ENCODE measurements around the gene CYTIP. TPM values are rescaled to one million over a fixed set of nuclear protein-coding genes. Genes with fewer than 3 reads are reported as not detected.

The CYTIP gene
- polyA plus RNA-seq, 1 of the 3 experiments (the other 2 are of a cell fraction), result not detected

GRCh38 chr2:157428500-157429175 lies 15.3 kb downstream of the CYTIP start:
- H3K36me3 ChIP-seq (replicated peaks in 1 of 2; ENCODE audit: control insufficient read depth in 1 of 2, insufficient read depth in 2 of 2, low read length in 1 of 2), result no peaks in the 10 kb centered on the region
- no peaks in the 10 kb centered on the region for H4K20me1 ChIP-seq (ENCODE audit: insufficient read depth)
- H3K4me2 ChIP-seq, result no peak overlapping the region
- no peaks in the 10 kb centered on the region for H3K27me3 ChIP-seq (ENCODE audit: insufficient read depth)
- ChIA-PET POLR2A (no interaction called here), CTCF (interaction anchor here (1.1 kb wide), 1 partner anchor 11 kb away, joined by 4 read pairs; no protein-coding TSS in a partner anchor)
- H3K27ac ChIP-seq (ENCODE audit: low read depth in 2 of 2, low read length in 1 of 2), result no peak overlapping the region
- no peaks in the 10 kb centered on the region for H3K4me1 ChIP-seq (ENCODE audit: control insufficient read depth in 1 of 2, insufficient read depth in 2 of 2, low read depth in 1 of 2, low read length in 1 of 2)
- H3K9me2 ChIP-seq, result no peaks in the 10 kb centered on the region
- no peaks in the 10 kb centered on the region for H3F3A ChIP-seq (replicated peaks; ENCODE audit: insufficient read depth)
- TF ChIP-seq EP300 (IDR thresholded peaks at IDR 0.05; ENCODE audit: borderline replicate concordance in 1 of 2, low read depth in 1 of 2, low read length in 1 of 2) (no peak), SMC3 (IDR thresholded peaks at IDR 0.05; ENCODE audit: low read depth, low read length) (no peak), SIN3A (IDR thresholded peaks at IDR 0.05; ENCODE audit: borderline replicate concordance, low read depth, low read length) (no peak), USF2 (IDR thresholded peaks at IDR 0.05; ENCODE audit: borderline replicate concordance, low read depth, low read length) (no peak), USF1 (IDR thresholded peaks at IDR 0.05; ENCODE audit: borderline replicate concordance, low read depth) (no peak), TAF1 (IDR thresholded peaks at IDR 0.05; ENCODE audit: borderline replicate concordance, low read depth, low read length) (no peak), GATA2 (CRISPR knock-in tag; IDR thresholded peaks at IDR 0.05) (no peak), GABPA (IDR thresholded peaks at IDR 0.05; ENCODE audit: low read depth) (no peak), RAD21 (IDR thresholded peaks at IDR 0.05; ENCODE audit: low read length) (no peak), NRF1 (IDR thresholded peaks at IDR 0.05; ENCODE audit: low read depth, low read length) (no peak), ELF1 (IDR thresholded peaks at IDR 0.05) (no peak), POLR2AphosphoS5 (IDR thresholded peaks at IDR 0.05; ENCODE audit: low read depth, low read length) (no peak), FOSL2 (IDR thresholded peaks at IDR 0.05; ENCODE audit: borderline replicate concordance, low read depth) (no peak), TEAD4 (IDR thresholded peaks at IDR 0.05; ENCODE audit: borderline replicate concordance, insufficient read depth) (no peak), NFIC (IDR thresholded peaks at IDR 0.05; ENCODE audit: borderline replicate concordance) (no peak), MAX (IDR thresholded peaks at IDR 0.05; ENCODE audit: low read depth) (no peak), RFX5 (IDR thresholded peaks at IDR 0.05; ENCODE audit: low read length) (no peak), EZH2phosphoT487 (IDR thresholded peaks at IDR 0.05; ENCODE audit: borderline replicate concordance, low read depth) (no peak), MEF2A (IDR thresholded peaks at IDR 0.05; ENCODE audit: borderline replicate concordance, low read depth) (no peak), YY1 (IDR thresholded peaks at IDR 0.05; ENCODE audit: low read depth) (no peak)
- H3K4me3 ChIP-seq (ENCODE audit: low read depth in 2 of 2, low read length in 1 of 2), result no peak overlapping the region
- H3K9me3 ChIP-seq, result no peaks in the 10 kb centered on the region
- H2AFZ ChIP-seq (ENCODE audit: low read depth), result no peak overlapping the region
- no peaks in the 10 kb centered on the region for H3K79me2 ChIP-seq (ENCODE audit: insufficient read depth)
- no peak for DNase-seq
- WGBS (ENCODE audit: low lambda C conversion rate), result 0% methylated on average over 2 of the region's 2 CpGs
- H3K9ac ChIP-seq, result no peak overlapping the region

Data from SK-N-SH (cell line).